Endothelial cell of umbilical vein (primary cell): ENCODE measurements around the gene ADGRB2. TPM values are rescaled to one million over a fixed set of nuclear protein-coding genes. Genes with fewer than 3 reads are reported as not detected.

Experiments used
- BruUV-seq: library from RNA; stranded (reverse); fragments of 400-500 nt; replicated peaks from 2 replicates; lab custom pipeline; 2021; lab: Mats Ljungman, UMichigan
- CTCF ChIA-PET: fragments of 300-600, 350-600 bp; sonication (Branson Sonifier 250); formaldehyde crosslinking; loops from one replicate; lab custom pipeline; 2021; ENCODE audit warnings: antibody characterized with exemption, inconsistent platforms; lab: Charles Lee
- POLR2A ChIA-PET: fragments of 300-600, 350-600 bp; sonication (Branson Sonifier 250); formaldehyde crosslinking; loops from one replicate; lab custom pipeline; 2021; ENCODE audit warnings: antibody characterized with exemption, inconsistent platforms; lab: Charles Lee
- DNase-seq: peaks from one replicate; pipeline ENCODE4 v3.0.0-alpha.2; 2011; ENCODE audit warnings: low read depth, low spot score
- FAIRE-seq: peaks from 2 replicates; lab custom pipeline; 2011; peaks lifted over from hg19 to GRCh38; lab: Jason Lieb, UNC
- H2AFZ ChIP-seq: 2 replicates; pipeline ENCODE4 v1.6.0; 2012; ENCODE audit warnings: low read depth, low read length, control low read depth, inconsistent platforms
- H3K27ac ChIP-seq: 2 replicates; pipeline ENCODE4 v1.5.1; 2011; ENCODE audit warnings: low read depth, mild to moderate bottlenecking, control low read depth, low read length, moderate library complexity; ENCODE audit not compliant: insufficient read depth
- H3K27me3 ChIP-seq, 2 experiments: 2 replicates each; pipeline versions ENCODE4 v1.6.0 to v1.6.1; 2011; ENCODE audit warnings: low read length in 2 of 2, mixed read lengths in 1 of 2; ENCODE audit not compliant: control insufficient read depth in 2 of 2, insufficient read depth in 2 of 2
- H3K36me3 ChIP-seq, 2 experiments: 2 replicates in 1 of 2; 3 replicates in 1 of 2; pipeline ENCODE4 v1.5.1; 2011; ENCODE audit warnings: low read length in 2 of 2, mild to moderate bottlenecking in 1 of 2, moderate library complexity in 1 of 2; ENCODE audit not compliant: control insufficient read depth in 2 of 2, insufficient read depth in 2 of 2; ENCODE audit errors: extremely low read depth in 1 of 2
- H3K4me1 ChIP-seq: 3 replicates; pipeline ENCODE4 v1.5.1; 2011; ENCODE audit warnings: mild to moderate bottlenecking, low read length; ENCODE audit not compliant: control insufficient read depth, insufficient read depth; ENCODE audit errors: extremely low read depth
- H3K4me2 ChIP-seq: 2 replicates; pipeline ENCODE4 v1.6.1; 2011; ENCODE audit warnings: low read length, control low read depth, mixed read lengths; ENCODE audit not compliant: insufficient read depth
- H3K4me3 ChIP-seq, 3 experiments: fragments of 200-600 bp in 1 of 3; sonication (generic), shearing (Covaris generic) in 1 of 3; replicated peaks in 1 of 3; 2 replicates each; pipeline ENCODE4 v1.5.1; 2011 to 2016; ENCODE audit warnings: control low read depth in 3 of 3, low read length in 3 of 3, mild to moderate bottlenecking in 2 of 3, inconsistent platforms in 1 of 3, low read depth in 1 of 3, moderate library complexity in 1 of 3; ENCODE audit not compliant: insufficient read depth in 1 of 3
- H3K79me2 ChIP-seq: 2 replicates; pipeline ENCODE4 v1.6.0; 2012; ENCODE audit warnings: low read length, inconsistent platforms; ENCODE audit not compliant: control insufficient read depth, insufficient read depth
- H3K9ac ChIP-seq: replicated peaks from 2 replicates; pipeline ENCODE3; 2011; ENCODE audit warnings: low read length, control low read depth; ENCODE audit not compliant: insufficient read depth; ENCODE audit errors: extremely low read depth
- H3K9me1 ChIP-seq: replicated peaks from 3 replicates; pipeline ENCODE4 v1.6.0; 2011; ENCODE audit warnings: mild to moderate bottlenecking, low read length; ENCODE audit not compliant: control insufficient read depth, insufficient read depth; ENCODE audit errors: extremely low read depth
- H3K9me3 ChIP-seq: replicated peaks from 2 replicates; pipeline ENCODE4 v1.5.1; 2012; ENCODE audit warnings: low read length, inconsistent platforms; ENCODE audit not compliant: control insufficient read depth, insufficient read depth
- H4K20me1 ChIP-seq: replicated peaks from 2 replicates; pipeline ENCODE3; 2011; ENCODE audit warnings: mild to moderate bottlenecking, low read length; ENCODE audit not compliant: control insufficient read depth, insufficient read depth; ENCODE audit errors: extremely low read depth
- EZH2 ChIP-seq: IDR thresholded peaks from 2 replicates; pipeline ENCODE4 v1.6.1; 2012; ENCODE audit warnings: borderline replicate concordance, low read depth, mild to moderate bottlenecking, moderate library complexity, low read length, inconsistent platforms; ENCODE audit not compliant: severe bottlenecking
- FOS ChIP-seq: IDR thresholded peaks from 2 replicates; pipeline ENCODE4 v1.6.1; 2011; ENCODE audit warnings: mild to moderate bottlenecking, low read length, moderate library complexity, borderline replicate concordance; ENCODE audit not compliant: insufficient read depth
- GATA2 ChIP-seq: IDR thresholded peaks from 2 replicates; pipeline ENCODE4 v1.7.0; 2011; ENCODE audit warnings: low read depth, mild to moderate bottlenecking, moderate library complexity, mixed read lengths, low read length; ENCODE audit not compliant: insufficient read length, insufficient read depth
- JUN ChIP-seq: IDR thresholded peaks from 2 replicates; pipeline ENCODE4 v1.6.1; 2011; ENCODE audit warnings: borderline replicate concordance, low read depth; ENCODE audit not compliant: insufficient read length, insufficient read depth
- MYC ChIP-seq: IDR thresholded peaks from one replicate; pipeline ENCODE4 v1.6.1; 2011; ENCODE audit warnings: mild to moderate bottlenecking, low read depth, low read length
- POLR2A ChIP-seq: IDR thresholded peaks from 2 replicates; pipeline ENCODE4 v1.6.1; 2012; ENCODE audit warnings: low read depth, mild to moderate bottlenecking, control low read depth, low read length
- POLR2AphosphoS5 ChIP-seq: IDR thresholded peaks from 2 replicates; pipeline ENCODE4 v1.6.1; 2012; ENCODE audit warnings: low read depth, mild to moderate bottlenecking, control low read depth, low read length, moderate library complexity; ENCODE audit not compliant: insufficient read depth
- dilution Hi-C: fragments of 300-500 bp; cut with MboI; formaldehyde crosslinking; loops from one replicate; pipeline ENCODE4 v1.15.0; 2019; ENCODE audit warnings: low sequenced_read_pairs; ENCODE audit not compliant: extremely low pct_ligation_motif_present
- intact Hi-C: fragments of 100-400 bp; cut with micrococcal nuclease; formaldehyde crosslinking; loops from one replicate; pipeline ENCODE4 v1.10.0; 2022
- polyA plus RNA-seq, 4 experiments: library from polyadenylated mRNA; depleted of rRNA in 3 of 4; stranded (reverse) in 3 of 4; unstranded in 1 of 4; fragments of >200 nt; gene quantifications; 2 replicates each; pipeline versions ENCODE4 v1.2.1 to v1.2.3, GENCODE V29; 2011 to 2012; ENCODE audit warnings: missing spikeins in 1 of 4
- total RNA-seq: library from RNA; stranded (reverse); gene quantifications from 2 replicates; pipeline ENCODE4 v1.2.3, GENCODE V29; 2021
- TF ChIP-seq, protein P1 (sequence below), 2 donors: IDR thresholded peaks; 1 replicate in 1 of 2; 2 replicates in 1 of 2; pipeline ENCODE4 v1.5.1; 2011; ENCODE audit warnings: low read length in 2 of 2, mild to moderate bottlenecking in 2 of 2, moderate library complexity in 2 of 2, control low read depth in 1 of 2, inconsistent platforms in 1 of 2, low read depth in 1 of 2; ENCODE audit not compliant: insufficient read depth in 1 of 2; ENCODE audit errors: extremely low read depth in 1 of 2
- TF ChIP-seq, protein P2 (sequence below): IDR thresholded peaks from 2 replicates; pipeline ENCODE4 v1.6.1; 2011; ENCODE audit not compliant: insufficient read depth, insufficient read length

Gene ADGRB2
- total and polyA plus RNA-seq, 2 donors (not counting 3 experiments of a cell fraction or from before 2014, with no cell fraction given): 1.3 to 1.5 TPM

- CTCF ChIA-PET: interaction anchor here (5.0 kb wide), 1 partner anchor 169 kb away, joined by 49 read pairs; no protein-coding TSS in a partner anchor
- peak; percentile 34 for DNase-seq
- no peak overlapping the region for H2AFZ ChIP-seq
Measured at GRCh38 chr1:31795801-31796621, 31.9 kb upstream of the ADGRB2 start.

More at GRCh38 chr1:31795801-31796621, 31.9 kb upstream of the ADGRB2 start:
- Histone ChIP-seq H3K36me3 (no peaks in the 10 kb centered on the region), H3K79me2 (peaks cover 38% of the 10 kb centered on the region), H3K27ac (no peak overlapping the region), H3K4me1 (peaks cover 30% of the 10 kb centered on the region), H3K4me3 (no peak overlapping the region), H3K9me1 (no peaks in the 10 kb centered on the region), H3K4me2 (peak overlapping the region; percentile 88), H3K9me3 (no peaks in the 10 kb centered on the region), H3K27me3 (no peaks in the 10 kb centered on the region), H3K9ac (no peak overlapping the region), H4K20me1 (no peaks in the 10 kb centered on the region)
- dilution Hi-C loops (no loop called here), intact Hi-C loops (no loop called here)
- POLR2A ChIA-PET: no interaction called here
- BruUV-seq: no TSS peak
- TF ChIP-seq POLR2AphosphoS5 (no peak), FOS (no peak), GATA2 (no peak), POLR2A (no peak), JUN (no peak), EZH2 (no peak), MYC (no peak)
- TF ChIP-seq, protein P1, sequence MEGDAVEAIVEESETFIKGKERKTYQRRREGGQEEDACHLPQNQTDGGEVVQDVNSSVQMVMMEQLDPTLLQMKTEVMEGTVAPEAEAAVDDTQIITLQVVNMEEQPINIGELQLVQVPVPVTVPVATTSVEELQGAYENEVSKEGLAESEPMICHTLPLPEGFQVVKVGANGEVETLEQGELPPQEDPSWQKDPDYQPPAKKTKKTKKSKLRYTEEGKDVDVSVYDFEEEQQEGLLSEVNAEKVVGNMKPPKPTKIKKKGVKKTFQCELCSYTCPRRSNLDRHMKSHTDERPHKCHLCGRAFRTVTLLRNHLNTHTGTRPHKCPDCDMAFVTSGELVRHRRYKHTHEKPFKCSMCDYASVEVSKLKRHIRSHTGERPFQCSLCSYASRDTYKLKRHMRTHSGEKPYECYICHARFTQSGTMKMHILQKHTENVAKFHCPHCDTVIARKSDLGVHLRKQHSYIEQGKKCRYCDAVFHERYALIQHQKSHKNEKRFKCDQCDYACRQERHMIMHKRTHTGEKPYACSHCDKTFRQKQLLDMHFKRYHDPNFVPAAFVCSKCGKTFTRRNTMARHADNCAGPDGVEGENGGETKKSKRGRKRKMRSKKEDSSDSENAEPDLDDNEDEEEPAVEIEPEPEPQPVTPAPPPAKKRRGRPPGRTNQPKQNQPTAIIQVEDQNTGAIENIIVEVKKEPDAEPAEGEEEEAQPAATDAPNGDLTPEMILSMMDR (IDR thresholded peaks at IDR 0.05; ENCODE audit: extremely low read depth in 1 of 2, insufficient read depth in 1 of 2, low read depth in 1 of 2, low read length in 2 of 2): no peak
- TF ChIP-seq, protein P2, sequence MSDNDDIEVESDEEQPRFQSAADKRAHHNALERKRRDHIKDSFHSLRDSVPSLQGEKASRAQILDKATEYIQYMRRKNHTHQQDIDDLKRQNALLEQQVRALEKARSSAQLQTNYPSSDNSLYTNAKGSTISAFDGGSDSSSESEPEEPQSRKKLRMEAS: no peak
- FAIRE-seq: peak; percentile 74
